G401.6 (cell line): ENCODE results near the gene NCAPD2.

Source experiments
- FAIRE-seq: peaks from 2 replicates; lab custom pipeline; 2012; peaks lifted over from hg19 to GRCh38; lab: Jason Lieb, UNC

Gene NCAPD2

GRCh38 chr12:6533923-6534694 is 40.2 kb downstream of the NCAPD2 start, which contains the start of gene GAPDH:
TSS of gene GAPDH (plus strand) at chr12:6534517. CDS start at chr12:6534833, 316 bp downstream.
- peak; percentile 86 for FAIRE-seq

- FAIRE-seq = no peak
These were observed 40.7 kb downstream of the NCAPD2 start for GRCh38 chr12:6534695-6534944.

GRCh38 chr12:6534945-6535696 is 41.2 kb downstream of the NCAPD2 start:
- FAIRE-seq = no peak

GRCh38 chr12:6535697-6535946 is 41.7 kb downstream of the NCAPD2 start:
- no peak for FAIRE-seq

- FAIRE-seq = no peak
These were observed 42.3 kb downstream of the NCAPD2 start for GRCh38 chr12:6535960-6536847.

- FAIRE-seq = no peak
These were observed 43.1 kb downstream of the NCAPD2 start for GRCh38 chr12:6536894-6537579.

- FAIRE-seq = peak; percentile 90
These were observed 43.9 kb downstream of the NCAPD2 start for GRCh38 chr12:6537580-6538419.

GRCh38 chr12:6538420-6539313 is 44.8 kb downstream of the NCAPD2 start:
- peak; percentile 91 for FAIRE-seq

GRCh38 chr12:6539314-6539682 is 45.4 kb downstream of the NCAPD2 start:
- peak; percentile 78 for FAIRE-seq

GRCh38 chr12:6539707-6540134 is 45.8 kb downstream of the NCAPD2 start:
- no peak for FAIRE-seq

- FAIRE-seq = no peak
These were observed 46.4 kb downstream of the NCAPD2 start for GRCh38 chr12:6540181-6540877.

- FAIRE-seq = no peak
These were observed 47.7 kb downstream of the NCAPD2 start for GRCh38 chr12:6541371-6542165.

- FAIRE-seq = no peak
These were observed 48.5 kb downstream of the NCAPD2 start for GRCh38 chr12:6542209-6543009.

GRCh38 chr12:6546016-6546415 is 52.1 kb downstream of the NCAPD2 start:
- no peak for FAIRE-seq

- no peak for FAIRE-seq
These were observed 53.7 kb downstream of the NCAPD2 start for GRCh38 chr12:6547566-6547965.

GRCh38 chr12:6547987-6548386 is 54.1 kb downstream of the NCAPD2 start:
- no peak for FAIRE-seq

- FAIRE-seq = no peak
These were observed 54.7 kb downstream of the NCAPD2 start for GRCh38 chr12:6548556-6548955.
